Upper lobe of left lung (tissue), 4 donors: Measurements from ENCODE around the gene APOBR.

Experiments
- CTCF ChIP-seq, 6 experiments: fragments of 450-650 bp in 4 of 6; fragments of 200-600 bp in 2 of 6; sonication (generic) in 2 of 6; IDR thresholded peaks; one replicate each; pipeline ENCODE4 v1.5.1; 2016 to 2019; ENCODE audit warnings: antibody characterized with exemption in 6 of 6
- EP300 ChIP-seq, 4 donors: sonication (generic); formaldehyde crosslinking; IDR thresholded peaks; one replicate each; pipeline ENCODE4 v1.5.1; 2017; ENCODE audit warnings: antibody characterized with exemption in 4 of 4, control low read depth in 2 of 4
- POLR2A ChIP-seq, 4 donors: fragments of 450-650 bp; IDR thresholded peaks; one replicate each; pipeline ENCODE4 v1.5.1; 2016 to 2017; ENCODE audit warnings: antibody characterized with exemption in 4 of 4, mild to moderate bottlenecking in 2 of 4

- TF ChIP-seq CTCF (IDR thresholded peaks at IDR 0.05) (no peak), EP300 (IDR thresholded peaks at IDR 0.05) (no peak), POLR2A (IDR thresholded peaks at IDR 0.05) (no peak)
These were observed 26.2 kb downstream of the APOBR start for GRCh38 chr16:28520672-28521071.
